ENCODE results near the gene LRRN2. TPM values are rescaled to one million over a fixed set of nuclear protein-coding genes. Genes with fewer than 3 reads are reported as not detected.

Gene LRRN2
- polyA plus RNA-seq, 1 donor from 2014 or later = 3.3 TPM

- Histone ChIP-seq H3K36me3 (ENCODE audit: insufficient read depth, low read length) (no peaks in the 10 kb centered on the region), H3K4me2 (ENCODE audit: low read length) (no peak overlapping the region), H3F3A (ENCODE audit: insufficient read depth, low read length, poor library complexity, severe bottlenecking) (no peaks in the 10 kb centered on the region), H3K4me3 (ENCODE audit: low read length) (no peak overlapping the region), H3K79me2 (replicated peaks; ENCODE audit: insufficient read depth, low read length) (no peaks in the 10 kb centered on the region), H3K9me2 (ENCODE audit: insufficient read depth, low read length) (no peaks in the 10 kb centered on the region), H3K9me3 (ENCODE audit: low read length) (no peaks in the 10 kb centered on the region), H4K20me1 (ENCODE audit: insufficient read depth) (no peaks in the 10 kb centered on the region), H3K9ac (ENCODE audit: low read length) (no peak overlapping the region), H2AFZ (ENCODE audit: low read depth, low read length) (no peak overlapping the region), H3K27me3 (ENCODE audit: insufficient read depth, low read depth, low read length) (no peaks in the 10 kb centered on the region), H3K27ac (ENCODE audit: low read length) (no peak overlapping the region)
- TF ChIP-seq SMC3 (conservative IDR thresholded peaks at IDR 0.05; ENCODE audit: poor library complexity) (no peak), MXI1 (conservative IDR thresholded peaks at IDR 0.05; ENCODE audit: poor library complexity, severe bottlenecking) (no peak), TAF1 (IDR thresholded peaks at IDR 0.05; ENCODE audit: low read depth) (no peak), RAD21 (conservative IDR thresholded peaks at IDR 0.05) (no peak), EP300 (conservative IDR thresholded peaks at IDR 0.05; ENCODE audit: poor library complexity, severe bottlenecking) (no peak), CTCF (IDR thresholded peaks at IDR 0.05; ENCODE audit: poor library complexity, severe bottlenecking) (no peak), EZH2 (IDR thresholded peaks at IDR 0.05; ENCODE audit: borderline replicate concordance, insufficient read depth, low read length, poor library complexity, severe bottlenecking) (no peak), POLR2AphosphoS5 (IDR thresholded peaks at IDR 0.05) (no peak)
These were observed 85.3 kb downstream of the LRRN2 start for GRCh38 chr1:204600203-204600602.

DNA sequence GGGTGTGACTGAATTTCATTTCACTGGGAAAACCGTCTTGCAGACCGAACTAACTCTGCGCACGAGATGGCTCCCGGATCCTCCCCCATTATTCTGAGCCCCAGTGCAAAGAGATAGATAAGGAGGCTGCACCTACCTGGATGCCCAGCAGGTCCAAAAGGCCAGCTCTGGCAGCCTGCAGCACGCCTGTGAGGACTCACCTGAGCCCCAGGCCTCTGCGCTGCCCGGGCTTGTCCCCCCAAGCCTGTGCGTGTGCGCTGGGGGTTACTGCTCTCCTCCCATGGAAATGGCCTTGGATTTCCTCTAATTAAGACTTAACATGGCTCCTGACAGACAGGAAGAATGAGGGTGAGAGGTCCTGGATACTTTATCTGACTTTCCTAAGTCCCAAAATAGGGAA lies 85.9 kb downstream of the LRRN2 start:
- Histone ChIP-seq H2AFZ (ENCODE audit: low read depth, low read length) (no peak overlapping the region), H3K27ac (ENCODE audit: low read length) (no peak overlapping the region), H3K36me3 (ENCODE audit: insufficient read depth, low read length) (no peaks in the 10 kb centered on the region), H3K79me2 (replicated peaks; ENCODE audit: insufficient read depth, low read length) (no peaks in the 10 kb centered on the region), H3K9me3 (ENCODE audit: low read length) (no peaks in the 10 kb centered on the region), H4K20me1 (ENCODE audit: insufficient read depth) (no peaks in the 10 kb centered on the region), H3K27me3 (ENCODE audit: insufficient read depth, low read depth, low read length) (no peaks in the 10 kb centered on the region), H3F3A (ENCODE audit: insufficient read depth, low read length, poor library complexity, severe bottlenecking) (no peaks in the 10 kb centered on the region), H3K9ac (ENCODE audit: low read length) (no peak overlapping the region), H3K4me2 (ENCODE audit: low read length) (no peak overlapping the region), H3K9me2 (ENCODE audit: insufficient read depth, low read length) (no peaks in the 10 kb centered on the region), H3K4me3 (ENCODE audit: low read length) (no peak overlapping the region)
- no peak for TF ChIP-seq EP300 (conservative IDR thresholded peaks at IDR 0.05; ENCODE audit: poor library complexity, severe bottlenecking)
- TF ChIP-seq MXI1 (conservative IDR thresholded peaks at IDR 0.05; ENCODE audit: poor library complexity, severe bottlenecking) = no peak
- no peak for TF ChIP-seq RAD21 (conservative IDR thresholded peaks at IDR 0.05)
- TF ChIP-seq SMC3 (conservative IDR thresholded peaks at IDR 0.05; ENCODE audit: poor library complexity) = no peak
- no peak for TF ChIP-seq TAF1 (IDR thresholded peaks at IDR 0.05; ENCODE audit: low read depth)
- TF ChIP-seq POLR2AphosphoS5 (IDR thresholded peaks at IDR 0.05) = no peak
- no peak for TF ChIP-seq CTCF (IDR thresholded peaks at IDR 0.05; ENCODE audit: poor library complexity, severe bottlenecking)
- TF ChIP-seq, protein P1, sequence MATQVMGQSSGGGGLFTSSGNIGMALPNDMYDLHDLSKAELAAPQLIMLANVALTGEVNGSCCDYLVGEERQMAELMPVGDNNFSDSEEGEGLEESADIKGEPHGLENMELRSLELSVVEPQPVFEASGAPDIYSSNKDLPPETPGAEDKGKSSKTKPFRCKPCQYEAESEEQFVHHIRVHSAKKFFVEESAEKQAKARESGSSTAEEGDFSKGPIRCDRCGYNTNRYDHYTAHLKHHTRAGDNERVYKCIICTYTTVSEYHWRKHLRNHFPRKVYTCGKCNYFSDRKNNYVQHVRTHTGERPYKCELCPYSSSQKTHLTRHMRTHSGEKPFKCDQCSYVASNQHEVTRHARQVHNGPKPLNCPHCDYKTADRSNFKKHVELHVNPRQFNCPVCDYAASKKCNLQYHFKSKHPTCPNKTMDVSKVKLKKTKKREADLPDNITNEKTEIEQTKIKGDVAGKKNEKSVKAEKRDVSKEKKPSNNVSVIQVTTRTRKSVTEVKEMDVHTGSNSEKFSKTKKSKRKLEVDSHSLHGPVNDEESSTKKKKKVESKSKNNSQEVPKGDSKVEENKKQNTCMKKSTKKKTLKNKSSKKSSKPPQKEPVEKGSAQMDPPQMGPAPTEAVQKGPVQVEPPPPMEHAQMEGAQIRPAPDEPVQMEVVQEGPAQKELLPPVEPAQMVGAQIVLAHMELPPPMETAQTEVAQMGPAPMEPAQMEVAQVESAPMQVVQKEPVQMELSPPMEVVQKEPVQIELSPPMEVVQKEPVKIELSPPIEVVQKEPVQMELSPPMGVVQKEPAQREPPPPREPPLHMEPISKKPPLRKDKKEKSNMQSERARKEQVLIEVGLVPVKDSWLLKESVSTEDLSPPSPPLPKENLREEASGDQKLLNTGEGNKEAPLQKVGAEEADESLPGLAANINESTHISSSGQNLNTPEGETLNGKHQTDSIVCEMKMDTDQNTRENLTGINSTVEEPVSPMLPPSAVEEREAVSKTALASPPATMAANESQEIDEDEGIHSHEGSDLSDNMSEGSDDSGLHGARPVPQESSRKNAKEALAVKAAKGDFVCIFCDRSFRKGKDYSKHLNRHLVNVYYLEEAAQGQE (IDR thresholded peaks at IDR 0.05; ENCODE audit: borderline replicate concordance) = no peak
- no peak for TF ChIP-seq EZH2 (IDR thresholded peaks at IDR 0.05; ENCODE audit: borderline replicate concordance, insufficient read depth, low read length, poor library complexity, severe bottlenecking)
